Trophoblast cell (in vitro differentiated cells and primary cell): ENCODE measurements around the gene ATIC.
A peak's percentile ranks its signal among the peaks of the same experiment; 100 is the strongest.
"Not testable (repeated sequence)": the region's sequence is repeated elsewhere in the genome, so short reads cannot be mapped to it uniquely, and the experiment has no call there.

Experiments
- DNase-seq, 2 donors: peaks; one replicate each; pipeline ENCODE4 v3.0.0-alpha.2; 2016
- H2AFZ ChIP-seq: 2 replicates; pipeline ENCODE4 v1.6.1; 2013; ENCODE audit warnings: low read length, moderate library complexity, mild to moderate bottlenecking; ENCODE audit not compliant: insufficient read depth, poor library complexity
- H2AK5ac ChIP-seq: 2 replicates; pipeline ENCODE4 v1.6.1; 2013; ENCODE audit warnings: mild to moderate bottlenecking, low read length
- H2BK120ac ChIP-seq: 2 replicates; pipeline ENCODE4 v1.6.1; 2013; ENCODE audit warnings: low read length, mild to moderate bottlenecking, moderate library complexity; ENCODE audit not compliant: insufficient read depth, poor library complexity
- H2BK12ac ChIP-seq: 2 replicates; pipeline ENCODE4 v1.6.1; 2013; ENCODE audit warnings: mild to moderate bottlenecking, low read length, moderate library complexity
- H2BK5ac ChIP-seq: 2 replicates; pipeline ENCODE4 v1.6.1; 2013; ENCODE audit warnings: low read length, low read depth, moderate library complexity, mild to moderate bottlenecking; ENCODE audit not compliant: poor library complexity
- H3K14ac ChIP-seq: 2 replicates; pipeline ENCODE4 v1.6.1; 2013; ENCODE audit warnings: mild to moderate bottlenecking, low read length
- H3K18ac ChIP-seq: 2 replicates; pipeline ENCODE4 v1.6.1; 2013; ENCODE audit warnings: mild to moderate bottlenecking, low read length
- H3K23ac ChIP-seq: 2 replicates; pipeline ENCODE4 v1.6.1; 2013; ENCODE audit warnings: low read length
- H3K27ac ChIP-seq: 2 replicates; pipeline ENCODE4 v1.5.1; 2013; ENCODE audit warnings: low read depth, mild to moderate bottlenecking, inconsistent platforms, low read length, moderate library complexity
- H3K27me3 ChIP-seq: 2 replicates; pipeline ENCODE4 v1.6.1; 2013; ENCODE audit warnings: inconsistent platforms, mild to moderate bottlenecking, low read length, moderate library complexity; ENCODE audit not compliant: insufficient read depth
- H3K36me3 ChIP-seq, 2 experiments: 1 replicate in 1 of 2; 2 replicates in 1 of 2; pipeline ENCODE4 v1.6.1; 2013; ENCODE audit warnings: low read length in 2 of 2, mild to moderate bottlenecking in 2 of 2, moderate library complexity in 1 of 2; ENCODE audit not compliant: insufficient read depth in 2 of 2, control insufficient read depth in 1 of 2
- H3K4ac ChIP-seq: 2 replicates; pipeline ENCODE4 v1.6.1; 2013; ENCODE audit warnings: low read depth, mild to moderate bottlenecking, low read length, moderate library complexity
- H3K4me1 ChIP-seq, 2 experiments: 1 replicate in 1 of 2; 2 replicates in 1 of 2; pipeline ENCODE4 v1.6.1; 2013; ENCODE audit warnings: low read length in 2 of 2, mild to moderate bottlenecking in 2 of 2, moderate library complexity in 1 of 2; ENCODE audit not compliant: insufficient read depth in 2 of 2, control insufficient read depth in 1 of 2
- H3K4me2 ChIP-seq: 2 replicates; pipeline ENCODE4 v1.6.1; 2013; ENCODE audit warnings: inconsistent platforms, mild to moderate bottlenecking, low read length, moderate library complexity
- H3K4me3 ChIP-seq: 2 replicates; pipeline ENCODE4 v1.5.1; 2013; ENCODE audit warnings: mild to moderate bottlenecking, low read depth, low read length, inconsistent platforms
- H3K79me1 ChIP-seq: one replicate; pipeline ENCODE4 v1.6.1; 2013; ENCODE audit warnings: low read length
- H3K79me2 ChIP-seq: 2 replicates; pipeline ENCODE4 v1.6.1; 2013; ENCODE audit warnings: low read length, mild to moderate bottlenecking; ENCODE audit not compliant: control insufficient read depth, insufficient read depth, poor library complexity
- H3K9ac ChIP-seq: 2 replicates; pipeline ENCODE4 v1.6.1; 2013; ENCODE audit warnings: mild to moderate bottlenecking, low read length
- H3K9me3 ChIP-seq: 2 replicates; pipeline ENCODE4 v1.6.1; 2013; ENCODE audit warnings: low read depth, mild to moderate bottlenecking, control low read depth, inconsistent platforms, low read length; ENCODE audit not compliant: insufficient read depth
- H4K12ac ChIP-seq: 2 replicates; pipeline ENCODE4 v1.6.1; 2013; ENCODE audit warnings: low read depth, mild to moderate bottlenecking, low read length, moderate library complexity
- H4K8ac ChIP-seq: 2 replicates; pipeline ENCODE4 v1.6.1; 2013; ENCODE audit warnings: low read depth, mild to moderate bottlenecking, low read length, moderate library complexity
- H4K91ac ChIP-seq: one replicate; pipeline ENCODE4 v1.6.1; 2013; ENCODE audit warnings: low read depth, mild to moderate bottlenecking, low read length, moderate library complexity
- WGBS: extraction: QIAGEN DNeasy Blood & Tissue Kit; methylation state at CpG from one replicate; pipeline ENCODE4 v1.1.7; 2013; ENCODE audit warnings: missing lambda C conversion rate; ENCODE audit not compliant: insufficient read length, insufficient coverage; ENCODE audit errors: extremely low coverage; 5-methylcytosine and 5-hydroxymethylcytosine counted together

Gene ATIC

DNA sequence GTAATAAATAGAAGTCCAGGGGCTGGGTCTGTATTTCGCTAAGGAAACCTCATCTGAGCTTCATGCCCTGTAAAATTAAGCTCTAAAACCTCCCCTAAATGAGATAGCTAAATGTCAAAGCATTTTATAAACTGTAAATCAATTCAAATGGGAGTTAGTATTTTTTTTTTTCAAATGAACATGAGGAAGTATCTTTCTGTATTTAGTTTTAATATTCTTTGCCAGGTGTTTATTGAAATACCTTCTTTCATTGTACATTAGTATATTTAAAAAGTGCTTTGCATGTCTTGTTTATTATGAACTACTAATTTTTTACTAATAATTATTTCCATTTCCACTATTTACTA is 47.7 kb downstream of the ATIC start:
- no peak overlapping the region for H4K91ac ChIP-seq
- no peak overlapping the region for H3K14ac ChIP-seq
- no CpG with 5 or more reads among the region's 1 CpG for WGBS
- H3K4me2 ChIP-seq: no peak overlapping the region
- H3K9me3 ChIP-seq: no peaks in the 10 kb centered on the region
- no peaks in the 10 kb centered on the region for H3K79me1 ChIP-seq
- H3K4ac ChIP-seq: no peak overlapping the region
- H2BK120ac ChIP-seq: no peak overlapping the region
- no peak overlapping the region for H3K18ac ChIP-seq
- H3K4me1 ChIP-seq: no peaks in the 10 kb centered on the region
- H3K4me3 ChIP-seq: no peak overlapping the region
- no peak for DNase-seq
- no peak overlapping the region for H2AK5ac ChIP-seq
- no peak overlapping the region for H2BK12ac ChIP-seq
- H3K27ac ChIP-seq: no peak overlapping the region
- peaks cover 20 to 38% of the 10 kb centered on the region in 2 experiments for H3K36me3 ChIP-seq
- no peak overlapping the region for H3K9ac ChIP-seq
- H3K79me2 ChIP-seq: no peaks in the 10 kb centered on the region
- H4K8ac ChIP-seq: no peak overlapping the region
- no peak overlapping the region for H3K23ac ChIP-seq
- H2AFZ ChIP-seq: no peak overlapping the region
- no peak overlapping the region for H2BK5ac ChIP-seq
- no peaks in the 10 kb centered on the region for H3K27me3 ChIP-seq
- H4K12ac ChIP-seq: no peak overlapping the region

DNA sequence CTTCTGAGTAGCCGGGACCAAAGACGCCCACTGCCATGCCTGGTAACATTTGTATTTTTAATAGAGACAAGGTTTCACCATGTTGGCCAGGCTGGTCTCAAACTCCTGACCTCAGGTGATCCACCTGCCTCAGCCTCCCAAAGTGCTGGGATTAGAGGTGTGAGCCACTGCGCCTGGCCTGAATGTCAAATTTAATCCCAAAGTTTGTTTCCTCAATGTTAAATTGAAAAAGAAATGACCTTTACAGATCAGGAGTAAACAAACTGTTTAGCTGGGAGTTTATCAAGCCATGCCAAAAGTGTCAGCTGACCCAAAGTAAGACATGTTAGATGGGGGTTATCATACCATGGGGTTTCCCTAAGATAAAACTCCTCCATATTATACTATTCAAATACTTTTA is 48.2 kb downstream of the ATIC start:
- not testable (repeated sequence) for H3K79me1 ChIP-seq, H3K9me3 ChIP-seq, H3K14ac ChIP-seq, H2AK5ac ChIP-seq, H3K23ac ChIP-seq, H3K4me3 ChIP-seq, H2BK5ac ChIP-seq, H4K8ac ChIP-seq, H2BK120ac ChIP-seq, H3K4me2 ChIP-seq, H2BK12ac ChIP-seq, H3K79me2 ChIP-seq, H3K4me1 ChIP-seq, H2AFZ ChIP-seq, H3K4ac ChIP-seq, H4K91ac ChIP-seq, H3K9ac ChIP-seq, H3K27ac ChIP-seq, H3K18ac ChIP-seq, H4K12ac ChIP-seq, H3K27me3 ChIP-seq
- no CpG with 5 or more reads among the region's 3 CpGs for WGBS
- DNase-seq: peak in 1 of 2 donors; percentile 49
- H3K36me3 ChIP-seq: peaks cover 23 to 42% of the 10 kb centered on the region in 2 experiments

DNA sequence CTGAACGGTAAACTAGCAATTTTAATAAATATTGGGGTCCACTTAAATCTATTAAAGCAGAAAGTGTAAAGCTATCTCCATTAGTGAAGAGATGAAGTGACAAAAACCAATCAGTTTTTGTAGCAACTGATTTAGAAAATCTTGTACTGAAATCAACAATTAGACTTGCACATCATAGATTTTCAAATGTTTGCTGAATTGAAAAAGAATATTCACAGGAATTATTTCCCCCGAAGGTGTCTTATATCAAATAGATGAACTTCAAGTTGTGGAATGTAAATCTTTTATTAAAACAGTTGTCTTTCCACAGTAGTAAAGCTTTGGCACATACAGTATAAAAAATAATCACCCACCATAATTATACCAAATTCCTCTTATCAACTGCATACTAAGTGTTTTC is 48.7 kb downstream of the ATIC start:
- no peak overlapping the region for H3K9ac ChIP-seq
- H2BK5ac ChIP-seq: no peak overlapping the region
- H3K79me1 ChIP-seq: no peaks in the 10 kb centered on the region
- H4K12ac ChIP-seq: no peak overlapping the region
- H3K4me1 ChIP-seq: no peaks in the 10 kb centered on the region
- H3K9me3 ChIP-seq: no peaks in the 10 kb centered on the region
- H4K8ac ChIP-seq: no peak overlapping the region
- no peak overlapping the region for H3K18ac ChIP-seq
- DNase-seq: peak in 1 of 2 donors; percentile 34
- H4K91ac ChIP-seq: no peak overlapping the region
- no peak overlapping the region for H2BK120ac ChIP-seq
- H3K14ac ChIP-seq: no peak overlapping the region
- H3K27ac ChIP-seq: no peak overlapping the region
- no peak overlapping the region for H3K4ac ChIP-seq
- peaks cover 25 to 46% of the 10 kb centered on the region in 2 experiments for H3K36me3 ChIP-seq
- no peak overlapping the region for H2AFZ ChIP-seq
- no CpG with 5 or more reads among the region's 2 CpGs for WGBS
- H3K23ac ChIP-seq: no peak overlapping the region
- H3K4me3 ChIP-seq: no peak overlapping the region
- no peak overlapping the region for H3K4me2 ChIP-seq
- no peaks in the 10 kb centered on the region for H3K79me2 ChIP-seq
- no peak overlapping the region for H2BK12ac ChIP-seq
- H2AK5ac ChIP-seq: no peak overlapping the region
- no peaks in the 10 kb centered on the region for H3K27me3 ChIP-seq

DNA sequence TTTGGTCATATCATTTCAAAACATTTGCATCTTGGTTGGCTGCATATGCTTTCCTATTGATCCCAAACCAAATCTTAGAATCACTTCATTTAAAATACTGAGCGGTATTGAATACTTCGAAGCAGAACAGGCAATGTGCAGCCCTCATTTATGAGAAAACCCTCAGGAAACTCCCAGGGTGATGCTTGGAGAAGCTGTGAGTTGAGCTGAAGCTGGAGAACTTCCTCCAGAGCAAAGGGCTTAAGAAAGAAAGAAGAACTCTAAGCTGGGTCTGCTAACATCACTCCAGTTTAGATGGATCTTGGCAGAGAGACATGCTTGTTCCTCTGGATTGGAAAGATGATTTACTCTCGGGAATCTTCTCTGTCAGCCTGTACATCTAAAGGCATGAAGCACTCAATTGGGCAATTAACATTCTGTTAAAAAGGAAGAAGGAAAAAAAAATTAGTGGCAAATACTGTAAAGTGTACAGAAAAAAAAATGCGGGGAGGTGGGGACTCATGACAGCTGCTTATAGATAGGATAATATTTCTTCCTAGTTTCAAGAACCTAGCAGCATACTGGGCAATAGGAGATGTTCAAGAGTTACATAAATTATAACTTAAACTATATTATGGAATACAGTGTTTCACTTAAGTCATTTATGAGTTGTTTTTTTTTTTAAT is 49.5 kb downstream of the ATIC start:
- H3K14ac ChIP-seq: no peak overlapping the region
- H2AFZ ChIP-seq: no peak overlapping the region
- H3K4ac ChIP-seq: no peak overlapping the region
- no peak overlapping the region for H4K91ac ChIP-seq
- no peak overlapping the region for H3K27ac ChIP-seq
- no peaks in the 10 kb centered on the region for H3K27me3 ChIP-seq
- no peak overlapping the region for H2BK12ac ChIP-seq
- no peak overlapping the region for H3K9ac ChIP-seq
- WGBS: no CpG with 5 or more reads among the region's 4 CpGs
- H3K4me2 ChIP-seq: no peak overlapping the region
- no peak overlapping the region for H3K4me3 ChIP-seq
- DNase-seq: peak in 1 of 2 donors; percentile 45
- peaks cover 29 to 47% of the 10 kb centered on the region in 2 experiments for H3K36me3 ChIP-seq
- no peak overlapping the region for H3K18ac ChIP-seq
- no peak overlapping the region for H2AK5ac ChIP-seq
- no peak overlapping the region for H4K12ac ChIP-seq
- H2BK120ac ChIP-seq: no peak overlapping the region
- no peaks in the 10 kb centered on the region for H3K9me3 ChIP-seq
- no peaks in the 10 kb centered on the region for H3K4me1 ChIP-seq
- no peak overlapping the region for H3K23ac ChIP-seq
- no peaks in the 10 kb centered on the region for H3K79me1 ChIP-seq
- no peaks in the 10 kb centered on the region for H3K79me2 ChIP-seq
- no peak overlapping the region for H2BK5ac ChIP-seq
- no peak overlapping the region for H4K8ac ChIP-seq
